GM12872 (cell line): Measurements from ENCODE around the gene COL13A1.

Experiments
- TF ChIP-seq, protein P1 (sequence below): IDR thresholded peaks from 3 replicates; pipeline ENCODE4 v1.5.1; 2011; ENCODE audit warnings: low read depth, mild to moderate bottlenecking, low read length, moderate library complexity; ENCODE audit not compliant: insufficient read depth

The COL13A1 gene

GRCh38 chr10:69963178-69963834 lies 161.6 kb downstream of the COL13A1 start:
- TF ChIP-seq, protein P1, sequence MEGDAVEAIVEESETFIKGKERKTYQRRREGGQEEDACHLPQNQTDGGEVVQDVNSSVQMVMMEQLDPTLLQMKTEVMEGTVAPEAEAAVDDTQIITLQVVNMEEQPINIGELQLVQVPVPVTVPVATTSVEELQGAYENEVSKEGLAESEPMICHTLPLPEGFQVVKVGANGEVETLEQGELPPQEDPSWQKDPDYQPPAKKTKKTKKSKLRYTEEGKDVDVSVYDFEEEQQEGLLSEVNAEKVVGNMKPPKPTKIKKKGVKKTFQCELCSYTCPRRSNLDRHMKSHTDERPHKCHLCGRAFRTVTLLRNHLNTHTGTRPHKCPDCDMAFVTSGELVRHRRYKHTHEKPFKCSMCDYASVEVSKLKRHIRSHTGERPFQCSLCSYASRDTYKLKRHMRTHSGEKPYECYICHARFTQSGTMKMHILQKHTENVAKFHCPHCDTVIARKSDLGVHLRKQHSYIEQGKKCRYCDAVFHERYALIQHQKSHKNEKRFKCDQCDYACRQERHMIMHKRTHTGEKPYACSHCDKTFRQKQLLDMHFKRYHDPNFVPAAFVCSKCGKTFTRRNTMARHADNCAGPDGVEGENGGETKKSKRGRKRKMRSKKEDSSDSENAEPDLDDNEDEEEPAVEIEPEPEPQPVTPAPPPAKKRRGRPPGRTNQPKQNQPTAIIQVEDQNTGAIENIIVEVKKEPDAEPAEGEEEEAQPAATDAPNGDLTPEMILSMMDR = no peak

- TF ChIP-seq, protein P1 = no peak
Observed at GRCh38 chr10:69963835-69964710, 162.4 kb downstream of the COL13A1 start.

DNA sequence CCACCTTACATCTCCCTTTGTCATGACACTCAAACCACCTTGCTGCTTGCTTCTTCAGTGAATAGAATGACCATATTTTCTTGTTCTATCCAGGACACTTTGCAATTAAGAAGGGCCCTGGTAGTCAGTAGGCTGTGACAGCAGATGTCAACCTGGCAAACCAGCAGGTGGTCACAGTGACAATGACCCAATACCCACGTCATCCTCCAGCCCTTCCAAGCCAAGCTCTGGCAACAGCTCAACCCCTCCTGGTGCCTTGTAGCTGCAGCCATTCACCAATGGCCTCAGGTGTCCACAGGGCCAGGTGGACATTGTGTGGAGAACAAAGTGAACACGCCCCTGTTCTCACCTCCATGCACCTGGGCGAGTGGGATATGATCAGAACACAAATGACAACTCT lies 163.4 kb downstream of the COL13A1 start:
- TF ChIP-seq, protein P1 = no peak

DNA sequence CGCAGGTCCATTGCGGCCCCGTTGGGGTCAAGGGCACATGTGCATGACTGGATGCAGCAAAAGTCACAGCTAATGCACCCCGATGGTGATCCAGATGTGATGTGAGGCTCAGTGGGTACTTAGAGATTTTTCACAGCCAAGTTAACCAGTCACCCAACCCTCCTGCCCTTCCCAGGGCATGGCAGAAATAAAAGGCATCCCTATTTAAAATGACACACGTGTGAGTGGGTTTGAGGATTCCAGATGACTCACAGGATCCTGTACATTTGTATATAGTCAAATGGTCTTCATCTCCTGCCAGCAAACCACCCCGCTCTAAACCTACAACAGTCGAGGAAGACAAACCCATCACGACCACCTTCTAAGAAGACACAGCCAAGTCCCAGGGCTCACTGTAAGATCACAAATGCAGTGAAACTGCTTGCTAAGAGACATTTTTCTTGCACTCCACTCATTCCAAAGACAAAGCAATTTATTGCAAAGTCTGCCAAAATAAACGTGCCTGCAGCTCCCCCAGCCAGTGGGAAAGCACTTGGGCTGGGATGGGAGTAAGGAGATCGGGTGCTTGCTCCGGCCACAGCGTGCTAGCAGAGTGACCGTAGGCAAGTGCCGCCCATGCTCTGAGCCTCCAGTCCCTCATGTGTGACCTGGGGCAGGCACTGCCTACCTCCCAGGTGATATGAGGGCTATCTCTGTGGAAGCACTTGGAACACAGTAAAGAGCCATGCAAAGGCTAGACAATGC lies 164.4 kb downstream of the COL13A1 start:
- TF ChIP-seq, protein P1 = no peak

- TF ChIP-seq, protein P1 = no peak
Observed at GRCh38 chr10:69968830-69969229, 167.1 kb downstream of the COL13A1 start.

GRCh38 chr10:69969977-69970376 lies 168.3 kb downstream of the COL13A1 start:
- TF ChIP-seq, protein P1 = no peak

GRCh38 chr10:69972981-69973397 lies 171.3 kb downstream of the COL13A1 start:
- TF ChIP-seq, protein P1 = no peak
